Skin epidermis (tissue), 12 donors: ENCODE measurements around the gene CTNNBL1.
"Not testable (repeated sequence)": the region's sequence is repeated elsewhere in the genome, so short reads cannot be mapped to it uniquely, and the experiment has no call there.

Experiments used
- H3K27ac ChIP-seq, 21 experiments: fragments of 200-600 bp; sonication (generic) in 11 of 21; one replicate each; pipeline ENCODE4 v1.5.0; 2020; ENCODE audit warnings: mild to moderate bottlenecking in 3 of 21, inconsistent platforms in 2 of 21, moderate library complexity in 2 of 21
- H3K4me3 ChIP-seq, 7 experiments: fragments of 200-600 bp; sonication (generic) in 2 of 7; one replicate each; pipeline ENCODE4 v1.5.0; 2020; ENCODE audit warnings: inconsistent platforms in 2 of 7, mild to moderate bottlenecking in 2 of 7, moderate library complexity in 1 of 7

The CTNNBL1 gene

GRCh38 chr20:37703035-37703845 lies 9.4 kb downstream of the CTNNBL1 start:
- H3K4me3 ChIP-seq, result no peak overlapping the region
- H3K27ac ChIP-seq, result no peak overlapping the region

GRCh38 chr20:37704955-37705354 lies 11.1 kb downstream of the CTNNBL1 start:
- H3K27ac ChIP-seq, result no peak overlapping the region
- H3K4me3 ChIP-seq, result no peak overlapping the region

GRCh38 chr20:37706298-37706697 lies 12.5 kb downstream of the CTNNBL1 start:
- Histone ChIP-seq H3K27ac (no peak overlapping the region), H3K4me3 (no peak overlapping the region)

- Histone ChIP-seq H3K27ac (peak overlapping the region in 2 of 21 experiments; percentile 3 to 17), H3K4me3 (no peak overlapping the region)
Observed at GRCh38 chr20:37711001-37711400, 17.2 kb downstream of the CTNNBL1 start.

- H3K4me3 ChIP-seq, result no peak overlapping the region
- peak overlapping the region in 1 of 21 experiments; percentile 50 for H3K27ac ChIP-seq
Observed at GRCh38 chr20:37711994-37712964, 18.4 kb downstream of the CTNNBL1 start.

- H3K4me3 ChIP-seq, result no peak overlapping the region
- H3K27ac ChIP-seq, result no peak overlapping the region
Observed at GRCh38 chr20:37713396-37713795, 19.6 kb downstream of the CTNNBL1 start.

- Histone ChIP-seq H3K27ac (no peak overlapping the region), H3K4me3 (no peak overlapping the region)
Observed at GRCh38 chr20:37714978-37715672, 21.3 kb downstream of the CTNNBL1 start.

GRCh38 chr20:37721751-37722150 lies 27.9 kb downstream of the CTNNBL1 start:
- Histone ChIP-seq H3K4me3 (no peak overlapping the region), H3K27ac (no peak overlapping the region)

GRCh38 chr20:37722312-37722711 lies 28.5 kb downstream of the CTNNBL1 start:
- H3K27ac ChIP-seq, result not testable (repeated sequence)

GRCh38 chr20:37723668-37724067 lies 29.8 kb downstream of the CTNNBL1 start:
- H3K4me3 ChIP-seq, result no peak overlapping the region
- H3K27ac ChIP-seq, result no peak overlapping the region

More at GRCh38 chr20:37722312-37722711, 28.5 kb downstream of the CTNNBL1 start:
- H3K4me3 ChIP-seq, result not testable (repeated sequence)

- Histone ChIP-seq H3K27ac (no peak overlapping the region), H3K4me3 (no peak overlapping the region)
Observed at GRCh38 chr20:37725165-37725564, 31.3 kb downstream of the CTNNBL1 start.

- Histone ChIP-seq H3K27ac (no peak overlapping the region), H3K4me3 (no peak overlapping the region)
Observed at GRCh38 chr20:37725855-37726254, 32.0 kb downstream of the CTNNBL1 start.

GRCh38 chr20:37726321-37726720 lies 32.5 kb downstream of the CTNNBL1 start:
- Histone ChIP-seq H3K4me3 (no peak overlapping the region), H3K27ac (no peak overlapping the region)

GRCh38 chr20:37726971-37727956 lies 33.4 kb downstream of the CTNNBL1 start:
- peak overlapping the region in 2 of 21 experiments; percentile 10 to 12 for H3K27ac ChIP-seq
- H3K4me3 ChIP-seq, result no peak overlapping the region

- Histone ChIP-seq H3K4me3 (no peak overlapping the region), H3K27ac (peak overlapping the region in 1 of 21 experiments; percentile 12)
Observed at GRCh38 chr20:37727957-37728634, 34.3 kb downstream of the CTNNBL1 start.

GRCh38 chr20:37728635-37728983 lies 34.8 kb downstream of the CTNNBL1 start:
- Histone ChIP-seq H3K27ac (no peak overlapping the region), H3K4me3 (no peak overlapping the region)

GRCh38 chr20:37729452-37729851 lies 35.6 kb downstream of the CTNNBL1 start:
- Histone ChIP-seq H3K4me3 (no peak overlapping the region), H3K27ac (no peak overlapping the region)

- Histone ChIP-seq H3K27ac (no peak overlapping the region), H3K4me3 (no peak overlapping the region)
Observed at GRCh38 chr20:37729909-37730308, 36.1 kb downstream of the CTNNBL1 start.
